MM.1S (cell line): ENCODE results near the gene CTRB1.

Source experiments
- CTCF ChIP-seq: fragments of 300-600 bp; sonication (generic); IDR thresholded peaks from 2 replicates; pipeline ENCODE4 v1.5.1; 2016; ENCODE audit warnings: antibody characterized with exemption, low read length, mixed read lengths
- EZH2 ChIP-seq: fragments of 300-600 bp; sonication (generic); optimal IDR thresholded peaks from 2 replicates; pipeline ENCODE3; 2017; ENCODE audit warnings: low read depth, mild to moderate bottlenecking, antibody characterized with exemption, low read length, mixed read lengths

GRCh38 chr16:75179208-75179607 is 39.6 kb upstream of the CTRB1 start:
- no peak for TF ChIP-seq CTCF
- no peak for TF ChIP-seq EZH2
